HepG2 (cell line): ENCODE results near the gene YWHAE. TPM values are rescaled to one million over a fixed set of nuclear protein-coding genes. Genes with fewer than 3 reads are reported as not detected.

Experiments used
- AKAP8 ChIP-seq: sonication (generic); formaldehyde crosslinking; IDR thresholded peaks from 2 replicates; pipeline ENCODE4 v1.5.1; 2020; ENCODE audit warnings: mild to moderate bottlenecking, missing genetic modification reagents
- CC2D1A ChIP-seq: sonication (generic); formaldehyde crosslinking; IDR thresholded peaks from 2 replicates; pipeline ENCODE4 v1.8.1; 2023; ENCODE audit warnings: mild to moderate bottlenecking, missing genetic modification reagents
- CEBPG ChIP-seq: IDR thresholded peaks from 2 replicates; pipeline ENCODE4 v1.6.1; 2016
- GATAD2A ChIP-seq: IDR thresholded peaks from 2 replicates; pipeline ENCODE4 v1.6.1; 2016
- HOXA9 ChIP-seq: sonication (generic); formaldehyde crosslinking; IDR thresholded peaks from 2 replicates; pipeline ENCODE4 v1.8.1; 2022; ENCODE audit warnings: missing genetic modification reagents, mild to moderate bottlenecking, moderate library complexity, borderline replicate concordance
- IKZF4 ChIP-seq: sonication (generic); formaldehyde crosslinking; IDR thresholded peaks from 2 replicates; pipeline ENCODE4 v1.5.1; 2020; ENCODE audit warnings: borderline replicate concordance, mild to moderate bottlenecking, low read depth, missing genetic modification reagents; ENCODE audit errors: not compliant biosample characterization
- KMT2B ChIP-seq: IDR thresholded peaks from 2 replicates; pipeline ENCODE4 v1.6.1; 2016; ENCODE audit warnings: missing genetic modification reagents, missing compliant biosample characterization
- NFIC ChIP-seq: IDR thresholded peaks from 2 replicates; pipeline ENCODE4 v1.6.1; 2012; ENCODE audit warnings: mild to moderate bottlenecking, low read length, inconsistent platforms
- RERE ChIP-seq: IDR thresholded peaks from 2 replicates; pipeline ENCODE4 v1.6.1; 2016; ENCODE audit warnings: low read depth, missing genetic modification reagents, missing compliant biosample characterization
- YEATS2 ChIP-seq: sonication (generic); formaldehyde crosslinking; IDR thresholded peaks from 2 replicates; pipeline ENCODE4 v1.4.0; 2020; ENCODE audit warnings: missing genetic modification reagents, borderline replicate concordance
- ZFP1 ChIP-seq: IDR thresholded peaks from 2 replicates; pipeline ENCODE4 v1.6.1; 2016
- ZNF224 ChIP-seq: sonication (generic); formaldehyde crosslinking; IDR thresholded peaks from 2 replicates; pipeline ENCODE4 v1.5.0; 2020; ENCODE audit warnings: mild to moderate bottlenecking, missing genetic modification reagents
- ZNF263 ChIP-seq: sonication (generic); formaldehyde crosslinking; IDR thresholded peaks from 2 replicates; pipeline ENCODE4 v1.4.0; 2020; ENCODE audit warnings: missing genetic modification reagents
- ZNF441 ChIP-seq: sonication (generic); formaldehyde crosslinking; IDR thresholded peaks from 2 replicates; pipeline ENCODE4 v1.7.0; 2021; ENCODE audit warnings: missing genetic modification reagents, borderline replicate concordance
- ZNF580 ChIP-seq: IDR thresholded peaks from 2 replicates; pipeline ENCODE4 v1.6.1; 2016; ENCODE audit warnings: low read depth, borderline replicate concordance
- ZNF792 ChIP-seq: IDR thresholded peaks from 2 replicates; pipeline ENCODE4 v1.6.1; 2016
- polyA plus RNA-seq, 8 experiments: library from polyadenylated mRNA; depleted of rRNA in 3 of 8; stranded (reverse) in 7 of 8; unstranded in 1 of 8; fragments of >200 nt; fragmentation: Illumina TruSeq in 4 of 8; extraction: Trizol in 4 of 8; gene quantifications; 2 replicates each; pipeline versions ENCODE4 v1.2.1 to v1.2.3, GENCODE V29; 2011 to 2016; ENCODE audit warnings: low read depth in 4 of 8, missing spikeins in 1 of 8, mixed read lengths in 1 of 8; ENCODE audit not compliant: insufficient read depth in 1 of 8
- total RNA-seq, 5 experiments: library from RNA; depleted of rRNA; stranded (reverse); fragments of >200 nt; fragmentation: Illumina TruSeq; extraction: Trizol; gene quantifications; 2 replicates each; pipeline ENCODE4 v1.2.3, GENCODE V29; 2016; ENCODE audit warnings: low read depth in 1 of 5
- TF ChIP-seq, protein P1 (sequence below): sonication (generic); formaldehyde crosslinking; IDR thresholded peaks from 2 replicates; pipeline ENCODE4 v1.4.0; 2020; ENCODE audit warnings: missing genetic modification reagents, borderline replicate concordance
- TF ChIP-seq, protein P2 (sequence below): sonication (generic); formaldehyde crosslinking; IDR thresholded peaks from 2 replicates; pipeline ENCODE4 v1.5.0; 2020; ENCODE audit warnings: mild to moderate bottlenecking, missing genetic modification reagents

YWHAE gene
- total and polyA plus RNA-seq, 2 of the 13 experiments (the other 11 are each of a cell fraction or from before 2014, with no cell fraction given), result 256 to 335 TPM

GRCh38 chr17:1412185-1413110, 12.4 kb upstream of the YWHAE start (continued):
- TF ChIP-seq RERE (CRISPR knock-in tag) (no peak), ZNF263 (CRISPR knock-in tag) (peak; percentile 29; the same call in 1 of the 2 replicates), CC2D1A (CRISPR knock-in tag) (no peak), KMT2B (CRISPR knock-in tag) (0 out of 2 replicates have a peak, but pooled peaks have one; percentile 5), NFIC (no peak), AKAP8 (no peak), ZNF441 (CRISPR knock-in tag) (peak; percentile 90), GATAD2A (CRISPR knock-in tag) (peak; percentile 7; the same call in 1 of the 2 replicates), CEBPG (peak; percentile 70), ZFP1 (CRISPR knock-in tag) (no peak), ZNF580 (no peak), ZNF224 (CRISPR knock-in tag) (no peak), HOXA9 (no peak), ZNF792 (CRISPR knock-in tag) (0 out of 2 replicates have a peak, but pooled peaks have one; percentile 7), YEATS2 (CRISPR knock-in tag) (no peak), IKZF4 (CRISPR knock-in tag) (peak; percentile 45)
- TF ChIP-seq, protein P1, sequence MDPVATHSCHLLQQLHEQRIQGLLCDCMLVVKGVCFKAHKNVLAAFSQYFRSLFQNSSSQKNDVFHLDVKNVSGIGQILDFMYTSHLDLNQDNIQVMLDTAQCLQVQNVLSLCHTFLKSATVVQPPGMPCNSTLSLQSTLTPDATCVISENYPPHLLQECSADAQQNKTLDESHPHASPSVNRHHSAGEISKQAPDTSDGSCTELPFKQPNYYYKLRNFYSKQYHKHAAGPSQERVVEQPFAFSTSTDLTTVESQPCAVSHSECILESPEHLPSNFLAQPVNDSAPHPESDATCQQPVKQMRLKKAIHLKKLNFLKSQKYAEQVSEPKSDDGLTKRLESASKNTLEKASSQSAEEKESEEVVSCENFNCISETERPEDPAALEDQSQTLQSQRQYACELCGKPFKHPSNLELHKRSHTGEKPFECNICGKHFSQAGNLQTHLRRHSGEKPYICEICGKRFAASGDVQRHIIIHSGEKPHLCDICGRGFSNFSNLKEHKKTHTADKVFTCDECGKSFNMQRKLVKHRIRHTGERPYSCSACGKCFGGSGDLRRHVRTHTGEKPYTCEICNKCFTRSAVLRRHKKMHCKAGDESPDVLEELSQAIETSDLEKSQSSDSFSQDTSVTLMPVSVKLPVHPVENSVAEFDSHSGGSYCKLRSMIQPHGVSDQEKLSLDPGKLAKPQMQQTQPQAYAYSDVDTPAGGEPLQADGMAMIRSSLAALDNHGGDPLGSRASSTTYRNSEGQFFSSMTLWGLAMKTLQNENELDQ (CRISPR knock-in tag), result no peak
- TF ChIP-seq, protein P2, sequence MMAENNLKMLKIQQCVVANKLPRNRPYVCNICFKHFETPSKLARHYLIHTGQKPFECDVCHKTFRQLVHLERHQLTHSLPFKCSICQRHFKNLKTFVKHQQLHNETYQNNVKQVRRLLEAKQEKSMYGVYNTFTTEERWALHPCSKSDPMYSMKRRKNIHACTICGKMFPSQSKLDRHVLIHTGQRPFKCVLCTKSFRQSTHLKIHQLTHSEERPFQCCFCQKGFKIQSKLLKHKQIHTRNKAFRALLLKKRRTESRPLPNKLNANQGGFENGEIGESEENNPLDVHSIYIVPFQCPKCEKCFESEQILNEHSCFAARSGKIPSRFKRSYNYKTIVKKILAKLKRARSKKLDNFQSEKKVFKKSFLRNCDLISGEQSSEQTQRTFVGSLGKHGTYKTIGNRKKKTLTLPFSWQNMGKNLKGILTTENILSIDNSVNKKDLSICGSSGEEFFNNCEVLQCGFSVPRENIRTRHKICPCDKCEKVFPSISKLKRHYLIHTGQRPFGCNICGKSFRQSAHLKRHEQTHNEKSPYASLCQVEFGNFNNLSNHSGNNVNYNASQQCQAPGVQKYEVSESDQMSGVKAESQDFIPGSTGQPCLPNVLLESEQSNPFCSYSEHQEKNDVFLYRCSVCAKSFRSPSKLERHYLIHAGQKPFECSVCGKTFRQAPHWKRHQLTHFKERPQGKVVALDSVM (CRISPR knock-in tag), result peak; percentile 25; the same call in 1 of the 2 replicates
